GM18951 (cell line): ENCODE data around the gene PKMYT1.

Experiments used
- POLR2A ChIP-seq: IDR thresholded peaks from 4 replicates; pipeline ENCODE4 v1.6.1; 2011; ENCODE audit warnings: mild to moderate bottlenecking; ENCODE audit not compliant: insufficient read length, insufficient read depth; ENCODE audit errors: extremely low read depth
- in situ Hi-C: fragments of 300-500 bp; cut with MboI; formaldehyde crosslinking; loops from one replicate; pipeline ENCODE4 v1.12.0; 2022; ENCODE audit warnings: low sequenced_read_pairs, mixed read lengths, inconsistent platforms; ENCODE audit not compliant: unreplicated experiment

PKMYT1 gene

GRCh38 chr16:2980227-2981176 lies at the start of gene PKMYT1:
Gene PKMYT1 (minus strand): TSS chr16:2980446. CDS start chr16:2979657, 789 bp downstream.
- peak; percentile 98 for TF ChIP-seq POLR2A
- in situ Hi-C loops: no loop called here

- no peak for TF ChIP-seq POLR2A
- in situ Hi-C loops: no loop called here
Measured at GRCh38 chr16:3029491-3030221, 49.4 kb upstream of the PKMYT1 start.

GRCh38 chr16:3028716-3029319 lies 48.6 kb upstream of the PKMYT1 start:
- in situ Hi-C loops: no loop called here
- no peak for TF ChIP-seq POLR2A

- in situ Hi-C loops: no loop called here
- peak; percentile 8 for TF ChIP-seq POLR2A
Measured at GRCh38 chr16:3027983-3028715, 47.9 kb upstream of the PKMYT1 start.

GRCh38 chr16:3027489-3027795 lies 47.2 kb upstream of the PKMYT1 start:
- no peak for TF ChIP-seq POLR2A
- in situ Hi-C loops: no loop called here

GRCh38 chr16:3026609-3027488 lies 46.6 kb upstream of the PKMYT1 start:
- in situ Hi-C loops: no loop called here
- no peak for TF ChIP-seq POLR2A

GRCh38 chr16:3026003-3026378 lies 45.7 kb upstream of the PKMYT1 start:
- in situ Hi-C loops: no loop called here
- TF ChIP-seq POLR2A: no peak

- no peak for TF ChIP-seq POLR2A
- in situ Hi-C loops: no loop called here
Measured at GRCh38 chr16:3025032-3026002, 45.1 kb upstream of the PKMYT1 start.

GRCh38 chr16:3023669-3024478 lies 43.6 kb upstream of the PKMYT1 start, which contains the start of the genes HCFC1R1 and THOC6:
Gene HCFC1R1 (minus strand): TSS chr16:3023942. CDS start chr16:3023941, 1 bp downstream.
Gene THOC6 (plus strand): TSS chr16:3024035. CDS start chr16:3024327, 292 bp downstream.
- in situ Hi-C loops: no loop called here
- TF ChIP-seq POLR2A: peak; percentile 90

- in situ Hi-C loops: no loop called here
- TF ChIP-seq POLR2A: no peak
Measured at GRCh38 chr16:3023415-3023668, 43.1 kb upstream of the PKMYT1 start.
